AG04449 (cell line): Measurements from ENCODE around the gene KASH5.

Experiments used
- CTCF ChIA-PET: fragments of 350-600 bp; formaldehyde crosslinking; extraction: SDS; loops from one replicate; lab custom pipeline; 2021; ENCODE audit warnings: antibody characterized with exemption; lab: Yijun Ruan, JAX
- POLR2A ChIA-PET: fragments of 400-600, 350-600 bp; formaldehyde crosslinking; extraction: SDS; loops from one replicate; lab custom pipeline; 2020; ENCODE audit warnings: antibody characterized with exemption, inconsistent platforms; lab: Yijun Ruan, JAX
- DNase-seq: peaks from one replicate; pipeline ENCODE4 v3.0.0-alpha.2; 2010; ENCODE audit warnings: low read depth, low spot score
- H3K4me3 ChIP-seq: 2 replicates; pipeline ENCODE4 v1.5.1; 2011; ENCODE audit warnings: low read depth, mild to moderate bottlenecking, control low read depth, low read length
- TF ChIP-seq, protein P1 (sequence below): IDR thresholded peaks from one replicate; pipeline ENCODE4 v1.5.1; 2011; ENCODE audit warnings: mild to moderate bottlenecking, moderate library complexity, low read length, control low read depth, inconsistent platforms; ENCODE audit not compliant: insufficient read depth; ENCODE audit errors: missing control alignments

The KASH5 gene

DNA sequence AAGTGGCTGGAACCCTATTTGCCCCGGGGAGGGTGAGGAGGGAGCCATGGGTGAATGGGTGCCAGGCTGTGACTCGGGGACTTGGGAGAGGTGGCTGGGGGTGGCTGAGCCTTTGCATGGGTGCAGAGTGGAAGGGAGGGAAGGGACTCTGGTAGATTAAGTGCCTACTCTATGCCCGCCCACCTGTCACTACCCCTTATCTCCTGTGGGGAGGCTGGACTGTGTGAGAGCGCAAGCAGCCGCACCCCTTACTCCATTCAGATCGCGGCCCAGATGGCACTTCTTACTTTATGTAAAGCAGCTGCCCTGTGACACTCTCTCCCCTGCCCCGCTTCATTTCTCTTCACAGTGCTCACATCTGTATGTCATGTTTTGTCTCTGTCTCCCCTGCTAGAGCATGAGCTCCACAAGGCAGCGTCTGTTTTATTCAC is 2.9 kb downstream of the KASH5 start:
- POLR2A ChIA-PET = no interaction called here
- DNase-seq = no peak
- H3K4me3 ChIP-seq = no peak overlapping the region
- TF ChIP-seq, protein P1, sequence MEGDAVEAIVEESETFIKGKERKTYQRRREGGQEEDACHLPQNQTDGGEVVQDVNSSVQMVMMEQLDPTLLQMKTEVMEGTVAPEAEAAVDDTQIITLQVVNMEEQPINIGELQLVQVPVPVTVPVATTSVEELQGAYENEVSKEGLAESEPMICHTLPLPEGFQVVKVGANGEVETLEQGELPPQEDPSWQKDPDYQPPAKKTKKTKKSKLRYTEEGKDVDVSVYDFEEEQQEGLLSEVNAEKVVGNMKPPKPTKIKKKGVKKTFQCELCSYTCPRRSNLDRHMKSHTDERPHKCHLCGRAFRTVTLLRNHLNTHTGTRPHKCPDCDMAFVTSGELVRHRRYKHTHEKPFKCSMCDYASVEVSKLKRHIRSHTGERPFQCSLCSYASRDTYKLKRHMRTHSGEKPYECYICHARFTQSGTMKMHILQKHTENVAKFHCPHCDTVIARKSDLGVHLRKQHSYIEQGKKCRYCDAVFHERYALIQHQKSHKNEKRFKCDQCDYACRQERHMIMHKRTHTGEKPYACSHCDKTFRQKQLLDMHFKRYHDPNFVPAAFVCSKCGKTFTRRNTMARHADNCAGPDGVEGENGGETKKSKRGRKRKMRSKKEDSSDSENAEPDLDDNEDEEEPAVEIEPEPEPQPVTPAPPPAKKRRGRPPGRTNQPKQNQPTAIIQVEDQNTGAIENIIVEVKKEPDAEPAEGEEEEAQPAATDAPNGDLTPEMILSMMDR = no peak
- CTCF ChIA-PET = interaction anchor here (0.9 to 5.7 kb wide), 16 partner anchors 10 to 176 kb away, joined by 3 to 50 read pairs (median 5); partner anchors contain the start of genes GFY, PTH2 and SLC17A7

DNA sequence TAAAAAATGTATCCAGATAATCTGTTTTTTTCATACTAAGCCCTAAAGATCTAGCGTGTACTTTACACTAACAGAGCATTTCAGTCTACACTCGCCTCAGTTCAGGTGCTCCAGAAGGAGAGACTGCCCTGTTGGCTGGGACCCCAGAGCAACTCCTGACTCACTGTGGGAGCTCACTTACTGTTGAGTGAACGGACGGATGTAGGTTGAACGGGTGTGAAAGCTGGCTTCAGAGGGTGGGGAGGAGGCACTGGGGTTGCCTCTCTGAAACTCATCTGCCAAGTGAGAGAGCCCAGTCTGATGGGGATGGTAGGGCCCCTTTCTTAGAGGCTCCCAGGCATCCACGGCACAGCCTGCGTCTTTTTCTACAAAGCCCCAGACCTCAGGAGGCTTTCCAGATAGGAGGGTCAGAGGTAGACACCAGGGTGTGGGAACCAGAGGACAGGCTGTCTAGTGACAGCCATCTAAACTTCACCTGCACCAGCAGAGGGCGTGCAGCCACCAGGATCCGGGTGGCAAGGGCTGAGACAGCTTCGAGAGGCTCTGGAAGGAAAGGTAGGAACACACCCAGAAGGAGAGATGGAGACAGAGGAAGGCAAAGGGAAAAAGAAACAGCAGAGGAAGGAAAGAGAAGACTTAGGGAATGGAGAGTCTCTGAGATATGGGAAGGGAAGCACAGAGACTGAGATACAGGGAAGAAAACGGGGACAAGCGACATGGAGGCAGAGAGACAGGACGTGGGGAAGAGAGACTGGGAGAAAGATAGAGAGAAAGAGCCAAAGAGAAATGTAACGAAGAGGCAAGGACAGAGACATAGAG is 3.7 kb downstream of the KASH5 start:
- CTCF ChIA-PET = interaction anchor here (0.7 to 5.7 kb wide), 20 partner anchors 8 to 177 kb away, joined by 3 to 50 read pairs (median 5); partner anchors contain the start of genes GFY, PTH2 and SLC17A7
- TF ChIP-seq, protein P1 = peak; percentile 81
- POLR2A ChIA-PET = no interaction called here
- no peak overlapping the region for H3K4me3 ChIP-seq
- DNase-seq = no peak

DNA sequence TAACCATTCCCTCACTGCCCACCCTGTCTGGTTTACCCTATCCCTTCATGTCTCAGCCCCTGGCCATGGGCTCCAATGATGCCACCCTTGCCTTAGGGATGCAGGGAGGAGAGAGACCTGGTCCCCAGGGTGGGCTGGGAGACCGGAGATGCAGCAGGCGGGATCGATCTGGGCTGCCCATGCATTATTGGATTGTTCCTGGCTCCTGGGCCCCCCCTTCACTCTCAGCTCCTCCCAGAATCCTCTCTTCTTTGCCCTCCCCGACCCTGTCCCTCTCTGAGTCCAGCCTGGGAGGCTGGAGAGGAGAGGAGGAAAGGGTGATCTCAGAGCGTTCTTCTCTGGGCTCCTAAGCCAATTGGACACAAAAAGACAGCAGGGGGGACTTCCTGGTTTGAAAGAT is 5.8 kb downstream of the KASH5 start:
- ChIA-PET CTCF (interaction anchor here (0.9 to 5.7 kb wide), 9 partner anchors 9 to 53 kb away, joined by 3 to 50 read pairs (median 4); no protein-coding TSS in a partner anchor), POLR2A (no interaction called here)
- TF ChIP-seq, protein P1 = no peak
- no peak overlapping the region for H3K4me3 ChIP-seq
- no peak for DNase-seq

DNA sequence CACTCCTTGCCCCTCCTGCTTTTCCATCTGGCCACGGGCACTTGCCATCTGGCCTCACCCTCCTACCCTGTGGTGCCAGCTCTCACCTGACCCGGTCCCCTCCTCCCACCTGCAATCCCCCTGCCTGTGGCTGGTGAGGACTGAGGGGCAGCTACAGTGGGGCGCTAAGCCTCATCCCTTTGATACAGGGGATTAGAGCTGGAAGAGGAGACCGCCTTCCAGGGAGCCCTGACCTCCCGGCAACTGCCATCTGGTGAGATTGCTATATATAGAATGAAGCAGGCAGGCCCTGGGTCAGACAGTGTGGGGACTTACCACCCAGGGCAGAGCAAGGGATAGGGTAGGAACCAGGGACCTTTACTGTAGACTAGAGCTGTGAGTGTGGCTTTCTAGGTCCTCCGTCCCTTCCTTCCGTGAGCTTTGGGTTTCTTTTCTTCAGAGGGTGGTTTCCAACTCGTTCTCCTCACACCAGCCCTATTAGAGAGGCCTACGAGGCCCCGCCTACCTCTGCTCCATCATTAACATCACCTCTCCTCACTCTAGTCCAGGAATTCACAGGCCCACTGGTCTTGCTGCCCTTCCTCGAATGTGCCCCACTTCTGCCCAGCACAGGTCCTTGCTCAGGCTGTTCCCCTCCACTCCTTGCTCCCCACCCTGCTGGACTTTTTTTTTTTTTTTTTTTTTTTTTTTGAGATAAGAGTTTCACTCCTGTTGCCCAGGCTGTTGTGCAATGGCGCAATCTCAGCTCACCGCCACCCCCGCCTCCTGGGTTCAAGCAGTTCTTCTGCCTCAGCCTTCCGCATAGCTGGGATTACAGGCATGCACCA is 7.7 kb downstream of the KASH5 start:
- CTCF ChIA-PET = interaction anchor here (0.6 to 2.3 kb wide), 4 partner anchors 10 to 174 kb away, joined by 3 to 8 read pairs (median 4); no protein-coding TSS in a partner anchor
- TF ChIP-seq, protein P1 = no peak
- no peak for DNase-seq
- POLR2A ChIA-PET = no interaction called here
- H3K4me3 ChIP-seq = no peak overlapping the region

DNA sequence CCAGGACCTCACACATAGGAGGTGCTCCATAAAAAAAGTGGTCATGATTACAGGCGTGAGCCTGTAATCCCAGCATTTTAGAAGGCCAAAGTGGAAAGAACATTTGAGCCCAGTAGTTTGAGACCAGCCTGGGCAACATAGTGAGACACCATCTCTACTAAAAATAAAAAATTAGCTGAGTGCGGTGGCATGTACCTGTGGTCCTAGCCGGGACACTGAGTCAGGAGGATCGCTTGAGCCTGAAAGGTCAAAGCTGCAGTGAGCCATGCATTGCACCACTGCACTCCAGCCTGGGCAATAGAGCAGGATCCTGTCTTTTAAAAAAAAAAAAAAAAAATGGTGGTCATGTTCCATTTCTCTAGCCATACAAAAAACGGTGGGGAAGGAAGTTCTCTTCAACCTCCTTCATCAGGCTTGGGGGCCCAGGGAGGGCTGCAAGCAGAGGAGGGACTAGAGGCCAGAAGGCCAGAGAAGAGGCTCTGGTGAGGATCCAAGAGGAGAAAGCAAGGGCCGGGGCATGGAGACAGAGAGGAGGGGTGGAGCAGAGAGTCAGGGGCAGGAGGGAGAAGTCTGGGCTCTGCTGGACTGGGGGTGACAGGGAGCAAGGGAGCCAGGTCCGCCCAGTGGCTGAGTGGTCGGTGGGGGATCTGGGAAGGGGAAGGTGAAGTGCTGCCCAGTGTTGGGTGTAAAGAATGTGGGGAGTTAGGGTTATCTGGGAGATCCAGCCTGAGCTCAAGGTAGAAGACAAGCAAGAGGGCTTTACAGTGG is 8.9 kb downstream of the KASH5 start:
- no peak overlapping the region for H3K4me3 ChIP-seq
- TF ChIP-seq, protein P1 = no peak
- ChIA-PET POLR2A (no interaction called here), CTCF (interaction anchor here (1.2 kb wide), 1 partner anchor 171 kb away, joined by 4 read pairs; no protein-coding TSS in a partner anchor)
- no peak for DNase-seq
